H9 (cell line): ENCODE data around the gene EDAR. TPM values are rescaled to one million over a fixed set of nuclear protein-coding genes. Genes with fewer than 3 reads are reported as not detected.

Source experiments
- DNase-seq: peaks from one replicate; pipeline ENCODE4 v3.0.0-alpha.2; 2017
- H2AFZ ChIP-seq: one replicate; pipeline ENCODE4 v1.6.1; 2013; ENCODE audit warnings: mild to moderate bottlenecking, low read length, control low read depth, moderate library complexity
- H2AK5ac ChIP-seq: 2 replicates; pipeline ENCODE4 v1.6.1; 2013; ENCODE audit warnings: low read length, control low read depth, mixed read lengths; ENCODE audit not compliant: insufficient read length
- H2BK120ac ChIP-seq: one replicate; pipeline ENCODE4 v1.6.1; 2013; ENCODE audit warnings: low read depth, mild to moderate bottlenecking, low read length, control low read depth, inconsistent platforms; ENCODE audit not compliant: poor library complexity, severe bottlenecking
- H2BK12ac ChIP-seq: 2 replicates; pipeline ENCODE4 v1.6.1; 2013; ENCODE audit warnings: low read length, control low read depth, mixed read lengths, low read depth; ENCODE audit not compliant: insufficient read length
- H2BK15ac ChIP-seq: 2 replicates; pipeline ENCODE4 v1.6.1; 2013; ENCODE audit warnings: low read depth, low read length, control low read depth
- H2BK20ac ChIP-seq: one replicate; pipeline ENCODE4 v1.6.1; 2013; ENCODE audit warnings: low read depth, mild to moderate bottlenecking, low read length, control low read depth, inconsistent platforms; ENCODE audit not compliant: poor library complexity, severe bottlenecking
- H2BK5ac ChIP-seq: 2 replicates; pipeline ENCODE4 v1.6.1; 2013; ENCODE audit warnings: low read length, control low read depth, mixed read lengths; ENCODE audit not compliant: insufficient read length
- H3K14ac ChIP-seq: 2 replicates; pipeline ENCODE4 v1.6.1; 2013; ENCODE audit warnings: low read length, control low read depth; ENCODE audit not compliant: insufficient read depth
- H3K18ac ChIP-seq: 2 replicates; pipeline ENCODE4 v1.6.1; 2013; ENCODE audit warnings: low read depth, mild to moderate bottlenecking, mixed read lengths, low read length, control low read depth; ENCODE audit not compliant: insufficient read length
- H3K23ac ChIP-seq: 2 replicates; pipeline ENCODE4 v1.6.1; 2013; ENCODE audit warnings: low read length, control low read depth, mixed read lengths, low read depth; ENCODE audit not compliant: insufficient read length
- H3K23me2 ChIP-seq: 2 replicates; pipeline ENCODE4 v1.6.1; 2013; ENCODE audit warnings: low read depth, mild to moderate bottlenecking, mixed read lengths, low read length, control low read depth; ENCODE audit not compliant: insufficient read length, poor library complexity, severe bottlenecking
- H3K27ac ChIP-seq: 2 replicates; pipeline ENCODE4 v1.5.1; 2013; ENCODE audit warnings: low read length, control low read depth, mixed read lengths, low read depth; ENCODE audit not compliant: insufficient read length
- H3K27me3 ChIP-seq: 2 replicates; pipeline ENCODE4 v1.6.1; 2013; ENCODE audit warnings: low read length, control low read depth, inconsistent platforms; ENCODE audit not compliant: insufficient read depth
- H3K4ac ChIP-seq: 2 replicates; pipeline ENCODE4 v1.6.1; 2013; ENCODE audit warnings: low read depth, mild to moderate bottlenecking, control low read depth, inconsistent platforms, low read length, moderate library complexity
- H3K4me1 ChIP-seq: 2 replicates; pipeline ENCODE4 v1.6.1; 2013; ENCODE audit warnings: low read length, control low read depth, inconsistent platforms; ENCODE audit not compliant: insufficient read depth
- H3K4me2 ChIP-seq: 2 replicates; pipeline ENCODE4 v1.6.1; 2013; ENCODE audit warnings: low read length, control low read depth, mixed read lengths; ENCODE audit not compliant: insufficient read length, insufficient read depth
- H3K56ac ChIP-seq: 2 replicates; pipeline ENCODE4 v1.6.1; 2013; ENCODE audit warnings: low read depth, mild to moderate bottlenecking, mixed read lengths, low read length, control low read depth; ENCODE audit not compliant: insufficient read length
- H3K79me1 ChIP-seq: 2 replicates; pipeline ENCODE4 v1.6.1; 2013; ENCODE audit warnings: low read depth, mild to moderate bottlenecking, moderate library complexity, low read length, control low read depth, inconsistent platforms; ENCODE audit not compliant: insufficient read depth, poor library complexity, severe bottlenecking
- H3K79me2 ChIP-seq: 2 replicates; pipeline ENCODE4 v1.6.1; 2013; ENCODE audit warnings: low read length, control low read depth, inconsistent platforms; ENCODE audit not compliant: insufficient read depth
- H3K9ac ChIP-seq: 2 replicates; pipeline ENCODE4 v1.6.1; 2013; ENCODE audit warnings: low read length, control low read depth, mixed read lengths; ENCODE audit not compliant: insufficient read length; ENCODE audit errors: extremely low read depth
- H3K9me3 ChIP-seq: one replicate; pipeline ENCODE4 v1.6.1; 2013; ENCODE audit warnings: low read depth, low read length, inconsistent platforms; ENCODE audit not compliant: control insufficient read depth
- H3T11ph ChIP-seq: one replicate; pipeline ENCODE4 v1.6.1; 2013; ENCODE audit warnings: mild to moderate bottlenecking, low read length, control low read depth, inconsistent platforms
- H4K20me1 ChIP-seq: one replicate; pipeline ENCODE4 v1.6.1; 2013; ENCODE audit not compliant: control insufficient read depth, insufficient read length, insufficient read depth
- H4K5ac ChIP-seq: 2 replicates; pipeline ENCODE4 v1.6.1; 2013; ENCODE audit warnings: low read depth, mild to moderate bottlenecking, mixed read lengths, low read length, control low read depth; ENCODE audit not compliant: insufficient read length
- H4K8ac ChIP-seq: replicated peaks from 2 replicates; pipeline ENCODE4 v1.6.1; 2013; ENCODE audit warnings: low read length, control low read depth, mixed read lengths, low read depth; ENCODE audit not compliant: insufficient read length
- H4K91ac ChIP-seq: 2 replicates; pipeline ENCODE4 v1.6.1; 2013; ENCODE audit warnings: low read depth, mild to moderate bottlenecking, moderate library complexity, mixed read lengths, low read length, control low read depth; ENCODE audit not compliant: insufficient read length
- H3K27ac Mint-ChIP-seq, 3 experiments: 2 replicates in 2 of 3; 3 replicates in 1 of 3; pipeline ENCODE4 v1.8.0; 2020 to 2021; ENCODE audit warnings: mixed read lengths in 3 of 3, mild to moderate bottlenecking in 1 of 3, moderate library complexity in 1 of 3
- H3K27me3 Mint-ChIP-seq: 2 replicates; pipeline ENCODE4 v1.8.0; 2021; ENCODE audit warnings: low read depth, mild to moderate bottlenecking, moderate library complexity, mixed read lengths
- H3K36me3 Mint-ChIP-seq, 3 experiments: 2 replicates in 2 of 3; 3 replicates in 1 of 3; pipeline ENCODE4 v1.8.0; 2020 to 2021; ENCODE audit warnings: low read depth in 3 of 3, mixed read lengths in 3 of 3; ENCODE audit not compliant: insufficient read depth in 1 of 3
- H3K4me1 Mint-ChIP-seq, 2 experiments: 2 replicates each; pipeline ENCODE4 v1.8.0; 2020; ENCODE audit warnings: mixed read lengths in 2 of 2
- H3K4me3 Mint-ChIP-seq, 2 experiments: 2 replicates in 1 of 2; 3 replicates in 1 of 2; pipeline ENCODE4 v1.8.0; 2020 to 2021; ENCODE audit warnings: mild to moderate bottlenecking in 2 of 2, mixed read lengths in 2 of 2, moderate library complexity in 1 of 2
- H3K9me3 Mint-ChIP-seq, 2 experiments: 2 replicates in 1 of 2; 3 replicates in 1 of 2; pipeline ENCODE4 v1.8.0; 2020; ENCODE audit warnings: mild to moderate bottlenecking in 2 of 2, mixed read lengths in 2 of 2, moderate library complexity in 1 of 2
- CTCF ChIP-seq: fragments of 200-600 bp; sonication (generic); conservative IDR thresholded peaks from 3 replicates; pipeline ENCODE4 v1.8.0; 2021; ENCODE audit warnings: antibody characterized with exemption, mild to moderate bottlenecking
- WGBS: extraction: QIAGEN DNeasy Blood & Tissue Kit; methylation state at CpG from one replicate; pipeline ENCODE4 v1.1.7; 2013; ENCODE audit warnings: missing lambda C conversion rate, low lambda C conversion rate, mixed read lengths; ENCODE audit not compliant: insufficient read length; ENCODE audit errors: extremely low coverage; 5-methylcytosine and 5-hydroxymethylcytosine counted together
- total RNA-seq: library from RNA; stranded (reverse); gene quantifications from 2 replicates; pipeline ENCODE4 v1.2.1, GENCODE V29; 2021

The EDAR gene
- total RNA-seq, 1 experiment from 2014 or later: not detected

GRCh38 chr2:108889907-108890306, 99.1 kb downstream of the EDAR start:
- H3K9me3 Mint-ChIP-seq: peaks cover 13 to 14% of the 10 kb centered on the region in 2 experiments; a peak in 4 of 5 replicates
- H2BK120ac ChIP-seq: no peak overlapping the region

More at GRCh38 chr2:108889907-108890306, 99.1 kb downstream of the EDAR start:
- no peaks in the 10 kb centered on the region for H4K20me1 ChIP-seq
- H2AFZ ChIP-seq: no peak overlapping the region
- Mint-ChIP-seq H3K27me3 (no peaks in the 10 kb centered on the region), H3K36me3 (peaks cover 3 to 15% (median 13%) of the 10 kb centered on the region in 3 experiments; a peak in 6 of 7 replicates), H3K4me3 (no peak overlapping the region), H3K4me1 (peaks cover 4% of the 10 kb centered on the region in 2 experiments), H3K27ac (no peak overlapping the region)
- H3K4me2 ChIP-seq: no peak overlapping the region
- H3K27ac ChIP-seq: no peak overlapping the region
- no peak overlapping the region for H3K14ac ChIP-seq
- H3T11ph ChIP-seq: no peak overlapping the region
- WGBS: no CpG with 5 or more reads among the region's 1 CpG
- DNase-seq: no peak
- no peak overlapping the region for H3K9ac ChIP-seq
- H4K8ac ChIP-seq: no peak overlapping the region
- no peaks in the 10 kb centered on the region for H3K9me3 ChIP-seq
- H3K18ac ChIP-seq: no peak overlapping the region
- no peaks in the 10 kb centered on the region for H3K4me1 ChIP-seq
- H3K27me3 ChIP-seq: no peaks in the 10 kb centered on the region
- no peak overlapping the region for H3K23ac ChIP-seq
- H2BK5ac ChIP-seq: no peak overlapping the region
- H2BK20ac ChIP-seq: no peak overlapping the region
- no peak for TF ChIP-seq CTCF
- H3K79me1 ChIP-seq: no peaks in the 10 kb centered on the region
- no peak overlapping the region for H2BK15ac ChIP-seq
- H2AK5ac ChIP-seq: no peak overlapping the region
- H3K56ac ChIP-seq: no peak overlapping the region
- no peaks in the 10 kb centered on the region for H3K23me2 ChIP-seq
- no peak overlapping the region for H4K91ac ChIP-seq
- no peak overlapping the region for H4K5ac ChIP-seq
- H3K4ac ChIP-seq: no peak overlapping the region
- H3K79me2 ChIP-seq: no peaks in the 10 kb centered on the region
- no peak overlapping the region for H2BK12ac ChIP-seq
